GM19023 (cell line): ENCODE data around the gene REG1A.

Experiments
- ATAC-seq: cut with Tn5 transposase; IDR thresholded peaks from one replicate; pipeline ENCODE4 v1.9.1; 2021; ENCODE audit warnings: mild to moderate bottlenecking, moderate library complexity; ENCODE audit not compliant: unreplicated experiment

Gene REG1A, protein sequence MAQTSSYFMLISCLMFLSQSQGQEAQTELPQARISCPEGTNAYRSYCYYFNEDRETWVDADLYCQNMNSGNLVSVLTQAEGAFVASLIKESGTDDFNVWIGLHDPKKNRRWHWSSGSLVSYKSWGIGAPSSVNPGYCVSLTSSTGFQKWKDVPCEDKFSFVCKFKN

DNA sequence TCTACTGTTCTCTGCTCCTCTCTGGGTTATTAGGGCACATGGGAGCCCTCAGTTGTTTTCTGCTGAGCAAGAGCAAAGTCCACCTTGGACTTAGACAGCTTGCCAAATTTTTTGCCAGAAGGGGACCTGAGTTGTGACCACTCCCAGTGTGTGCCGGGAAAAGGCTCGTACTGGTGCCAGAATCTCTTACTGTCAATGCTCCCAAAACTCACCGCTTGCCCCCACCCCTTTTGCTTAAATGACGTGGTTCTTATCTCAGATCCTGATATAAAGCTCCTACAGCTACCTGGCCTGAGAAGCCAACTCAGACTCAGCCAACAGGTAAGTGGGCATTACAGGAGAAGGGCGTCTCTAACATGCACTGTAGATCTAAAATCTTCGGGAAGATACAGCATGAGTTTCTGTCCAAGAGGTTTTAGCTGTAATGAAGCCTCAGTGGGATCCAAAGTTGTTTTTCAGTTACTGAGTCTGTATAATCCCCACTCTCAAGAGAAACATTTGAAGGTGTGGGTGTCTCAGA, at the start of gene REG1A:
REG1A (plus strand) TSS at position 295 of the 520 bp plus-strand sequence. CDS start 374 bp downstream, outside the sequence.
- ATAC-seq, result no peak

DNA sequence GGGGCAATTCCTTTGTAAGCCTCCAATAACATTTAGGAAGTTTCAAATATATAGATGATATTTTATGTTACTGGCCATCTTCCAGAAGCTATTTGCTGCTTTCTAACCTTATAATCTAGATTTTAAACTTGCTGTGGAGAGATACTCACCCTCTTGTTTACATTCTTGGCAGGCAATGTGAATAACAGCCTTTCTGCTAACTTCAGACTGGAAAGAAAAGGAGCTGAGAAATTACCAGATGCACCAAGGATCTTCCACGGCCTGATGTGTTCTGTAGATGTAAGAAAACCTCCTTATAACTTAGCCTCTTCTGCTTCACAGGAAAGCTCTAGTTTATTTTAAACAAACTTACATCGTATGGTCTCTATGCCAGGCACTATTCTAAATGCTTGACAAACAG, 49.2 kb upstream of the REG1A start:
- no peak for ATAC-seq

DNA sequence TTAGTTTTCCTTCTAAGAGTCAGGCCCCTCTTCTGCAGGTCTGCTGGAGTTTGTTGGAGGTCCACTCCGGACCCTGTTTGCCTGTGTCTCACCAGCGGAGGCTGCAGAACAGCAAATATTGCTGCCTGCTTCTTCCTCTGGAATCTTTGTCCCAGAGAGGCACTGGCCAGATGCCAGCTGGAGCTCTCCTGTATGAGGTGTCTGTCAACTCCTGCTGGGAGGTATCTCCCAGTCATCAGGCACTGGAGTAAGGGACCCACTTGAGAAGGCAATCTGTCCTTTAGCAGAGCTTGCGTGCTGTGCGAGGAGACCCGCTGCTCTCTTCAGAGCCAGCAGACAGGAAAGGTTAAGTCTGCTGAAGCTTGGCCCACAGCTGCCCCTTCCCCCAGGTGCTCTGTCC, 37.3 kb upstream of the REG1A start:
- no peak for ATAC-seq

DNA sequence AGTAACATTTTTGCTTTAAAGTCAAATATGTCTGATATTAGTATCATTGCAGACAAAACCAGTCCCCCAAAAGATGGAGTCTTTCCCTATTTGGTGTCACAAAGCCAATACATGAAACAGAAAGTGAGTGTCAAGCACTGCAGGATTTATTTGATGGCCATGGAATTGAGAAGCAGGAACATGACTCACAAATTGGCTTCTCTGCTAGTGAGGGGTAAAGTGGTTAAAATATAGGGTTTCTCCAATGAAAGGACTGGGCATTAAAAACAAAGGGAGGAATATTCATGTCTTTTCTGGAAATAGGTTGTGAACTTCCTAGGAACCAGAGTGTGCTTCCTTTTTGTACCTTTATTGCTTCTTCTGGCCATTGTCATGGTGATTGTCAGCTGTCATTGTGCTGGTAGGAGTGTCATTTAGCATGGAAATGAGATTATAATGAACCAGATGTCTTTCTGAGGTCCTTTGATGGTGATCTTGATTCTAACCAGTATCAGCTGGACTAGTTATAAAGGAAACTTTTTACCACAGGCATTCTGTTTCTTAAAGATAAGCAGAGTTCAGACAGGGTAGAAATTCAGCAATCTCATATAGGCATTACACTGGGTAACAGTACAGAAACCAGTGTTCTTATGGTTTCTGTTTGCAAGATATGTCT, 36.6 kb upstream of the REG1A start:
- no peak for ATAC-seq

DNA sequence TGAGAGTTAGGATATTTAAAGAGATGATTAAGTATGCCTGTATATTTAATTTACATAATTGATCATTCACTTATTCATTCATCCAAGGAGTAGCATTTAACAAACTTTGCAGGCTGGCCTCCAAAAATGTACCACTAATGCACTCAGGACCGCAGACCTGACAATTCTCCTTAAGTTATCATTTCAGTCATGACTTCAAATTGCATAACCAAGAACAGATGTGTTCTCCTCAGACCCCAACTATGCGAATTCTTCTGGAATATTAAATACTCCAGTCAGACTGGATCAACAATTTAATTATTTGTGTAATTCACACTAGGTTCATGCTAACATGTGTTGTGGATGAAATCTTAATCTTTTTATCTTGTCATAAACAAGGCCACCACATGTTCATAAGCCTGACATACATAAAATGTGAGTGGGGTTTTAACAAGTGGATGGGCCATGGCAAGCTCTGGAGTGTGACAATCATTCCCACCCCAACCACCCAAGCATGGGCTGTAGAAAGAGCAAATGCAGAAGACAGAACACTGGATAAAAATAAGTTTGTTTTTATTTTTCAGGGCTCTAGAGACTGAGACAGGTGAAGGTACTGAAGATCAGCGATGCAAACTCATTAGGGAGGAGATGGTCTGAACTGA, 35.7 kb upstream of the REG1A start:
- no peak for ATAC-seq

DNA sequence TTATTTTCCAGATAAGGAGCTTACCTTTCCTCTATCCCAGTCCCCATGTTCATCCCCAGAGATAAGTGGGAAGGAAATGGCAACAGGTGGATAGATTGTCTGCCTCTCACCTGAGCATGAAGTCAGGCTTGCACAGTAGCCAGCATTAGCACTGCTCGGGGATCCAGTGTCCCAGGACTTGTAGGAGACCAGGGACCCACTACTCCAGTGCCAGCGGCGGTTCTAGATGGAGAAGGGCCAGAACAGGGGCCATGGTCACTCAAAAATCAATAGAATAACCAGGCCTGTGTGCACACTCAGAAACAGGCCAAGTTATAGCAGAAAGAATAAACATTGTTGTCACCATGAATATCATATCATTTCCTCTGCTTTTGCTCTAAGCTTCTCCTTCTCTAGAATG, 34.9 kb upstream of the REG1A start:
- no peak for ATAC-seq

DNA sequence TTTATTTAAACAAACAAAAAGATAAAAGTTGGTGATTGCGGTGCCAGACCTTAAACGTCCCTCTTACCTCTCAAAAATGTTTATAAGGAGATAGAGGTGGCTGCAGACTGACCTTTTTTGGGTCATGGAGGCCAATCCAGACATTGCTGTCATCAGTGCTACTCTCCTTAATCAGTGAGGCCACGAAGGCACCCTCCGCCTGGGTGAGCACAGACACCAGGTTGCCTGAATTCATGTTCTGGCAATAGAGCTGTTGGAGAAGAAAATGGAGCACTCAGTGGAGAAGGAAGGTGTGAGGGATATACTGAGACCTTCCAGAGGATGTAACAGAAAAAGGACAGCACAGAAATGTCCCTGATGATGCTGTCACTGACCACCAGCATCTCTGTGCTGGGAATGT, 34.0 kb upstream of the REG1A start:
- no peak for ATAC-seq

DNA sequence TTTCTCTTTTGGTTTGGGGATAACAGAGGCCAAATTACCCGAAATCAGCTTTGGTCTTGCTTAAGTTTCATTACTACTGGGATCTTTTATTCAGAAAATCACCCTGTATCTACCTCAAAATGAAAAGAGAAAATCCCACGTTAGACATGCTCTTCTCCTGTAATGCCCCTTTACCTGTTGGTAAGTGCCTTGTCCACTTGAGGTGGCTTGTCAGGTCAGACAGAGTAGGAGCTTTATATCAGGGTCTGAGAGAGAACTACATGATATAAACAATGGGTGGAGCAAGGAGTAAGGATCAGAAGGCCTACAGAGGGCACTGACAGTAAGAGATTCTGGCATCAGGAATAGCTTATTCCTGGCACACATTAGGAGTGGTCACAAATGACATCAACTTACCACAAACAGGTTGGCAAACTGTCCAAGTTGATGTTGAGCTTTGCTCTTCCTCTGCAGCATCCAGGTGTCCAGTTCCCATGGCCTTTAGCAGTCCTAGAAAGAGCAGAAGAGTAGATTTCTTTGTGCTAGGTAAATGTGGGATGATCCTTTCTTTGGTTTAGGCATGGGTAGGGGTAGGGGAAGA, 32.4 kb upstream of the REG1A start, which contains the start of gene REG1B:
REG1B (minus strand) TSS at position 209 of the 580 bp plus-strand sequence. CDS start 381 bp downstream, outside the sequence.
- no peak for ATAC-seq

DNA sequence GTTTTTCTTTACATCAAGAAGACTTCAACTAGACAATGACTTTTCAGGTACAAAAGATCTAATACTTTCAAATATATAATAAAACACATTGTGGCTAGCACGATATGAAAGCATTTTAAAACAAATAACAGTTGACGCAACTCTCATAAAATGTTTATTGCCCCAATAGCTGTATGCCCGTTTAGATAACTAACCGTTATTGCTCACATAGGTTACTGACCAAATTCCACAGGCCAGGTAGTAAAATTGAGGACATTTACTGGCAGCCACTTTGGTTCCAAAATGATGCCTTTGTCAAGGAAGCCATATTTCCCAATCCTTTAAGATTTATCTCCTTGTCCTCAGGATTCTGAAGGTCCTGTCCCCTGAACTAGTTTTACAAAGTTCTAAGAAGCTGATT, 29.6 kb upstream of the REG1A start:
- no peak for ATAC-seq

DNA sequence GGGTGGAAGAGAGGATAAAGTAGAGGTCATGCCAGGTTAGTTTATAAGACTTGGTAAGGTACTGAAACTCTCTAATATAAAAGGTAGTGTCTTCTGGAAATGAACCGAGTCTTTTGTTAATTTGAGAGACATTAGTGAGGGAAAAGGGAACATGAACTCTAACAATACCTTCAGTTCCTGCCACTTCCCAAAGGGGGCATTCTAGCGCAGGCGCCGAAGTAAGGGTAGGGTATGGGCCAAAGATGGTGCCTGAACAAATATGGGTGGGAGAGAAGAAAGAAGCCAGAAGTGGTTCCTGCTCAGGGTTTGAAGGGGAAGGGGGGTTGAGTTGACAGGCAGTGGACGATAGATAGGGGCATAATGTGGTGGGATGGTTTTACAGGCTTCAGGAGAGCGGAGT, 22.4 kb upstream of the REG1A start:
- no peak for ATAC-seq

DNA sequence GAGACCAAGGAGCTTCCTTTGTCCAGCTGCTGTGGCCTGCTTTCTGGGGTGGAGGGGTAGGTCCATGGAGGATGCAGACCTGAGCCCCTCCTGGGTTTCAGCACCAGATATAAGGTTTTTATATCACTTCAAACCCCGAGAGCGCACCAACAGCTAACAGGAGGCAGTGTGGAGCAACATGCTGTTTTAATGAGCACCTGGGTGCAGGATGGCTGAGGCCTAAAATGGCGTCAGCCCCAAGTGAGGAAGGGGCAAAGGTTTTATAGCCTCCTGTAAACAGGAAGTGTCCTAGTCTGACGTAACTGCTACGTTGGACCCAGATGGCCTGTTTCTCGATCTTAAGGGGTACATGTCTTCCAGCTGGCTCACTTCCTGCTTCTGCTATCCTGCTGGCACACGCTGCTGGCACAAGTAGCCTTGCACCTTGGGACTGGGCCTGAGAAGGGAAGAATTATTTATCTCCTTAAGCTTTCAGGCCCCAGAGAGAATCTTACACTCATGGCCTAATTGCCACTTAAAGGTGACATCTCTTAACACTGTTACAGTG, 21.1 kb upstream of the REG1A start:
- no peak for ATAC-seq

DNA sequence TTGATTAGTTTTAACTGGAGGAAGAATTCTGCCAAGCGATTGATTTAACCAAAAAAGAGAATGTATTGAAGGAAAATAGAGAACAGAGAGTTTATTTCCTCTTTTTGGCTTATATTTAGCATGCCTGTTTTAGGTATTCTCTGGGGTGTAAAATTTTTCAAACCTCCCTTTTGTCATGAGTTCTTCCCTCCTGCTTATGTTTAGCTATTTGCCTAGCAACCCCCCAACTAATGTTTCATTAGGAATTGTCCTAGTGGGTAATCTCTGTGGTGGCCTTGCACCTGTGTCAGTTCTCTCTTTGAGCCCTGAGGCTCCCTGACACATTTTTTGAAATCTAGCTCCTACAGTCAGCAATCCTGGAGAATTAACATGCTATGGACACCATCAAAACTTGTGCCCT, 20.0 kb upstream of the REG1A start:
- no peak for ATAC-seq

DNA sequence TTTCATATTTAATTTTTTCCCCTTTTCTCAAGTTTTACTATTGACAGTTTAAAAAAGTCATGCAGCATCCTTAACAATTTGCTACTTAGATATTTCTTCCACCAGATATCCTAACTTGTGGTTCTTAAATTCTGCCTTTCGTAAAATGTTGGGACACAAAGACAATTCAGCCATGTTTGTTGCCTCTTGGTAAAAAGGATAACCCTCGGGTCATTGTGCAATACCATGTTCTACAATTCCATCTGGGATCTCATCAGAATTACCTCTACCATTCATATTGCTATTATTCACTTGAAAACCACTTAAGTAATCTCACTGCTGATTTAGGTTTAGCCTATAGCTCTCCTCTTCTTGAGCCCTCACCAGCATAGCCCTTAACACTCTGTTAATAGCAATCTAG, 19.3 kb upstream of the REG1A start:
- ATAC-seq, result no peak

DNA sequence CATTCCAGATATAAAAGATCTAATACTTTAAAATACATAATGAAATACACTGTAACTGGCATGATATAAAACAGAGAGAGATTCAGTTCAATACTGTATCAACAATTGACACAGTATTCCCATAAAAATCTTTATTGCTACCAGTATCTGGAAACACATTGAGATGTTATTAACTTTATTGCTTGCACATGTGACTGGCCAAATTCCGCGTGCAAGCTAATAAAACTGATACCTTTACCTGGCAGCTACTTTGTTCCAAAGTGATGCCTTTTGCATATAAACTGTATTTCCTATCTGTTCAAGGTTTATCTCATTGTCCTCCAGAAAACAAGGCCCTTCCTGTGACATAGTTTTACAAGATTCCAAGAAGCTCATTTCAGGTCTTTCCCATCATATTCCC, 17.1 kb upstream of the REG1A start:
- no peak for ATAC-seq

DNA sequence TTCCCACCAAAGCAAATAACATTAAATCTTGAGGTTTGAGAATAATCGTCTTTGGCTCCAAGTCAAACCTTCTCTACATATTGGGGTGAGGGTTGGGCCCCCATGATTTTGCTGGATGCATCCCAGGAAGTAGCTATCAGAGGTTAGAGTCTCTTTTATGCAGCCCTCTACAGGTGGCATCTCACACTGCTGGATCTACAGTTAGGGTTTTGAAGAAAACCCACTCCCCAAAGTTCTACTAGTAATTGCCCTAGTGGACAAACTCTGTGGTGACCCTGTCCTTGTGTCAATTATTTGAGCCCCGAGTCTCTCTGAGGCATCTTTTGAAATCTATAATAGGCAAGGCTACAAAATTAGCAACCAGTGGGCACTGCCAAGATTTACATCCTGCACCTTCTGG, 15.0 kb upstream of the REG1A start:
- no peak for ATAC-seq

DNA sequence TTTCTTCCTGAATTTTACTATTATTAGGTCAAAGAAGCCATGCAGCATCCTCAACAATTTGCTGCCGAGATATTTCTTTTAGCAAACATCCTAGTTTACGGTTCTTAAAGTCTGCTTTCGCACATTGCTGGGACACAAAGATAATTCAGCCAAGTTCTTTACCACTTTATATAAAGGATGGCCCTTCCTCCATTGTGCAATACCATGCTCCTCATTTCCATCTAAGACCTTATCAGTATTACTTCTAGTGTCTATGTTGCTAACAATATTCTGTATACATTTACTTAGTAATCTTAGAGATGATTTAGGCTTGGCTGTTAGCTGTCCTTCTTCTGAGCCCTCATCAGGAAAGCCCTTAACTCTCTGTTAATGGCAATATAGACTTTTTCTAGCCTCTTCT, 8.0 kb upstream of the REG1A start:
- ATAC-seq, result no peak

DNA sequence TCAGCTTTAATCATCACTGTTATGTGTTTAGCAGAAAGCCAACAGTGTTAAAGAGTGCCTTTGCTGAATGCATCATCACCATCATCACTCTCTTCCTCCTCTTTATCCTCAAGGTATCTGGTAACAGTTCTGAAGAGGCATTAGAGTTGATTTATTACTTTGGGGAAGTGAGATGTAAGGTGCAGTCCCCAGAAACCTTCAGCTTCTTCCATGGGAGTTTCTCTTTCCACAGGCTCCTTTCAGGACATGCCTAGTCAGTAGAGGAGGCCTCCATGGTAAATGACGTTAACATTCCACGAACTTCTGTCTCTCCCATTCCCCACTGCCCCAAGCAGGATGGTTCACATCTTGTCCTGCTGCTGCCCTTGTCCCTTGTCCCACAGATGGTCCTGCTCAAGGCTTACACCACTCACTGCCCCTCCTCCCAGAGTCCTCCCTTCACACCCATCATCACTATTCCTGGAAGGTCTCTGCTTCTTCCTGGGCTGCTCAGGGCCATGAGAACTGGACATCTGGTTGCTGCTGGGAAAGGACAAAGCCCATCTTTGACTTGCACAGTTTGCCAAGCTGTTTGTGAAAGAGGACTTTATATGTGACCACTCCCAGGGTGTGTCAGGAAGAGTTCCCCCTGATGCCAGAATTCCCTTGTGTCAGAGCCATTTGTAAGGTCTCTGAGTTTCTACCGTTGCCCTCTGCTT, 5.3 kb upstream of the REG1A start:
- no peak for ATAC-seq

DNA sequence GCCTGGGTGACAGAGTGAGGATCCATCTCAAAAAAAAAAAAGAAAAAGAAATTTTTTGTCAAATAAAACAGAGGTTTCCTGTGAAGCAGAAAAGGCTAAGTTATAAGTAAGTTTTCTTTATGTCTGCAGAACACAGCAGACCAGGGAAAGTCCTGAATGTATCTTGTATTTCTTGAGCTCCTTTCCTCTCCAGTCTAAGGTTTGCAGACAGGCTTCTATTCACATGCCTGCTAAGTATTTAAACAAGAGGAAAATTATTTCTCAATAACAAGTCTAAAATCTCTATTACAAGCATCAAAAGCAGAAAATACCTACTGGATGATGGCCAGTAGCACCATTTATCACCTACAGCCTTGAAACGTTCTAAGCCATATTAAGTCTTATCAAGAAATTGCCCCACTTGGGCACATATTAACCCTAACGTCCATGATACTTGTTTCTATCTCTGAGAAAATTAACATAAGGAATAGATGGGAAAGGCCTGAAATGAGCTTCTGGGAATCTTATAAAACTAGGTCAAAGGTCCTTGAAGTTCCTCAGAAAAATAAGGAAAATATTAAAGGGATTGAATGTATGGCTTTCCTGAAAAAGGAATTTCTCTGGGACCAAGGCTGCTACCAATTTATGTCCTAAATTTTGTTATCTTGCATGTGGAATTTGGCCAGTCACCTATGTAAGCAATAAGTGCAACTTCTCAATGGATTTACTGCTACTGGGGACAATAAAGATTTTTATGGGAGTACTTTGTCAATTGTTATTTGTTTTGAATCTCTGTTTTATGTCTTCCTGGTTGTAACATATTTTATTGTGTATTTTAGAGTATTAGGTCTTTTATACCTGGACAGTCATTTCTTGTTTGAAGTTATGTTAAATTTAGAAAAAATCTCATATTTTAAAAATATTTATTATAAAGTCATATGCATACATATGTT, 3.0 kb upstream of the REG1A start:
- no peak for ATAC-seq

DNA sequence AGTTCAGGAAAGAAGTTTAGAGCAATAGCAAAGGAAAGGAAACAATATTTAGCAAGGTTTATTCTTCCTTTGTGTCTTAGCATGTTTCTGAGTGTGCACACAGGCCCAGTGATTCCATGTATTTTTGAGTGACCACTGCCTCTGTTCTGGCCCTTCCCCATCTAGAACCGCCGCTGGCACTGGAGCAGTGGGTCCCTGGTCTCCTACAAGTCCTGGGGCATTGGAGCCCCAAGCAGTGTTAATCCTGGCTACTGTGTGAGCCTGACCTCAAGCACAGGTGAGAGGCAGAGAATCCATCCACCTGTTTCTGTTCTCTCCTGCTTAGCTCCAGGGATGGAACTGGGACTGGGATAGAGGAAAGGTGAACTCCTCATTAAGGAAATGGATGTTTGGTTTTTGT, 2.4 kb downstream of the REG1A start:
- ATAC-seq, result no peak
